NB4 (cell line): ENCODE results near the gene PPEF2.

ENCODE experiments used
- DNase-seq: peaks from one replicate; pipeline ENCODE4 v3.0.0; 2010; ENCODE audit warnings: low read depth
- H3K4me3 ChIP-seq: one replicate; pipeline ENCODE4 v1.5.1; 2011; ENCODE audit warnings: mild to moderate bottlenecking, low read depth, low read length, moderate library complexity
- CTCF ChIP-seq: IDR thresholded peaks from one replicate; pipeline ENCODE4 v1.5.1; 2012; ENCODE audit warnings: low read depth, low read length
- MAX ChIP-seq: IDR thresholded peaks from 2 replicates; pipeline ENCODE4 v1.6.1; 2011; ENCODE audit warnings: low read depth, low read length
- MYC ChIP-seq: IDR thresholded peaks from 2 replicates; pipeline ENCODE4 v1.6.1; 2011; ENCODE audit warnings: low read depth, low read length
- POLR2A ChIP-seq: IDR thresholded peaks from 2 replicates; pipeline ENCODE4 v1.6.1; 2011; ENCODE audit warnings: mild to moderate bottlenecking; ENCODE audit not compliant: insufficient read length; ENCODE audit errors: extremely low read depth

PPEF2 gene

DNA sequence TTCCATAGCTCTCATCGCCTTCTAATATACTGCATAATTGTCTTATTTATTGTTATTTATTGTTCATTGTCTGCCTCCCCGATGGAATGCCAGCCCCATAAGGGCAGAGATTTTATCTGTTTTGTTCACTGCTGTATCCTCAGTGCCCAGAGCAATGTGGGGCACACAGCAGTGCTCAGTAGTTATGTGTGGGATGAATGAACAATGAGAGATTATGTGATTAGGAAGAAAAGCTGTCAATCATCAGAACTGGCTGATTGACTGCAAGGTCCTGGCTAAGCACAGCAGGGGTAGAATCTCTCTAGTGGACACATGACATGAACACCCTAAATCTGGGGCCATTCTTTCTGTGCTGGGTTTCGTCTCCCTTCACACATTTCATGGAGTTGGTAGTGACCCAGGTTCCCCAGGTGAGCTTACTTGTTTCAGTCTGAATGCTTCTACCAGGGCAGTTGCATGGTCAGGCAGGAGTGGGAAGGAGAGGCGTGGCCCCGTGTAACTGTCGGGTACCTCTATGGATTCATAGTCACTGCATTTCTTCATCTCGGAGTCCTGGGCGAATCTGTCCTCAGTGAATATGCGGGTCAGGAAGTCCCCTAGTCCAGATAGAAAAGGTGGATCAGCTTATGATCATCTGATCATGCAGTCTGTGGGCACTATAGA is 12.6 kb downstream of the PPEF2 start:
- H3K4me3 ChIP-seq, result no peak overlapping the region
- DNase-seq, result no peak
- TF ChIP-seq MAX (no peak), CTCF (no peak), MYC (no peak)

- no peak for DNase-seq
- H3K4me3 ChIP-seq, result no peak overlapping the region
- no peak for TF ChIP-seq MAX
- TF ChIP-seq POLR2A, result no peak
- no peak for TF ChIP-seq CTCF
- TF ChIP-seq MYC, result no peak
Observed at GRCh38 chr4:75886104-75886503, 16.1 kb downstream of the PPEF2 start.

DNA sequence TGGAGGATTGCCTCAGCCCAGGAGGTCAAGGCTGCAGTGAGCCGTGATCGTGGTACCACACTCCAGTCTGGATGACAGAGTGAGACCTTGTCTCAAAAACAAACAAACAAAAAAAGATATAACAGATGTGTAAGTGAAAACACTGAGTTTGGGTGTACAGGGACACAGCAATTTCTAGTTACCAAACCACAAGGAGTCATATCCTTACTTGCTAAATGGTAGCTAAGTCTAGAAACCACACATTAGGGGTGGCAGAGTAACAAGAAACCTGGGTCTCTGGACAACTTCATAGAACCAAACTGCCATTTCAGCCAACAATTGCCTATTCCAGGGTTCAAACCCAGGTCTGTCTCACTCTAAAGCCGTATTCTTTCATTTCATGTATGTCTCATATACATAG is 20.8 kb downstream of the PPEF2 start:
- TF ChIP-seq MYC, result no peak
- TF ChIP-seq POLR2A, result no peak
- TF ChIP-seq CTCF, result no peak
- no peak for TF ChIP-seq MAX
- H3K4me3 ChIP-seq, result no peak overlapping the region
- no peak for DNase-seq

- no peak for DNase-seq
- TF ChIP-seq MYC, result no peak
- TF ChIP-seq POLR2A, result no peak
- no peak for TF ChIP-seq CTCF
- no peak for TF ChIP-seq MAX
Observed at GRCh38 chr4:75880278-75880677, 22.0 kb downstream of the PPEF2 start.

DNA sequence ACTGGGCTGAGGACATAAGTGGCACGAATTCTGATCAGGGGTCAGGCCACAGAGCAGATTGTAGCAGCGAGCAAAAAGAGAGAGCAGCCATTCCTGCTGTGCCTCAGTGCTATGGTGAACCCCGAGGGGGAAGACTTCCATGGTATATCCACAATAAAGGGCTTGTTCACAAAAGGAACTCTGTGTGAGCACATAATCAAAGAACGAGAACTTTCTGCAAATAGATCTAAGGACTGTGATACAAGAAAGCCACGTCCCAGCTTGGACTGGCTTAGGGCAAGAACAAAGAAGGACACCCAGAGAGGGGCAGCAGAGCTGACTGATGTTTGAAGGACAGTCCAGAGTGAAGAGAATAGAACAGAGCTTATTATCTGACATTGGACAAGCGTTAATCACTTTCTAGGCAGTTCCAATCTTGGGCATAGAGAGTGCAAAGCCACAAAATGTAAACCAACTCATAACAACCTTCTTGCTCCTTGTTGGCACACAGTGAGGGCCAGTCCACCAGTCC is 24.0 kb downstream of the PPEF2 start:
- DNase-seq, result no peak
- no peak for TF ChIP-seq MAX
- no peak overlapping the region for H3K4me3 ChIP-seq

More at GRCh38 chr4:75880278-75880677, 22.0 kb downstream of the PPEF2 start:
- no peak overlapping the region for H3K4me3 ChIP-seq

DNA sequence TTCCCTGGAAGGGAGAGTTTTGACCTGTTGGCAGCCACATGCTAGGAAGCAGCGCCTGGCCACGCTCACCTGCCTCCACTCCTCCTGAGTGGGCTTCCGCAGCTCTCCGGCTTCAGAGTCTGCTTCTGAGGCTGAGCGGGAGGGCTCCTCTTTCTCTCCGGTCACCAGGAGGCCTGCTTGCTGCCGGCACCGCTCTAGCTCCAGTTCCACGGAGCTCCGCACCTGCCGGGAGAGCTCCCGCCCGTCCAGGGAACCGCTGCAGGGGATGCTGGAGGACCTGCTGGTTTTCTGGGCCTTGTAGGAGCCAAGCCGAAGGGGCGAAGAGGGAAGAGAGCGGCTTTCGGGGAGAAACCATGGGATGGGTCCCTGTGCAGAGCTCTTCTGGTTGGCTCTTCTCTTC is 26.0 kb downstream of the PPEF2 start:
- TF ChIP-seq MAX, result no peak
- no peak for TF ChIP-seq POLR2A
- no peak overlapping the region for H3K4me3 ChIP-seq
- no peak for DNase-seq

DNA sequence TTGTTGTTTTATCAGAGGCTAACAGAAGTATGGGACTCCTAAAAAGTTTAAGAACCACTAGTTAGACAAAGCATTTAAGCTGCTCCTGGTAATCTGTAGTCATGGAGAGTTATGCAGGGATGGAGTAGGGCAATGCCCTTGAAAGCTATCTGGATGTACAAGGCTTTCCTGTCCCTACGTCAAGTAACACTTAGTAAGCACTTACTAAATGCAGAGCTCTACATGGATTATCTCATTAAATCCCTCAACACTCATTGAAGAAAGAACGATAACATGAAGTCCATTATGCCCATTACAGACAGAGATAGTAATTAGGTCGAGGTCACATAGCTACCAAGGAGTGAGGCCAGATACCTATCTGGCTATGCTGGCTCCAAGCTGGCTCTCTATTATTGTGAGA is 33.2 kb downstream of the PPEF2 start:
- no peak for TF ChIP-seq CTCF
- TF ChIP-seq MAX, result no peak
- TF ChIP-seq POLR2A, result no peak
- TF ChIP-seq MYC, result no peak
- no peak overlapping the region for H3K4me3 ChIP-seq
- DNase-seq, result no peak
